SK-N-MC (cell line): ENCODE measurements around the gene RCAN2.

ENCODE experiments used
- EZH2 ChIP-seq: fragments of 200-600 bp; sonication (generic); IDR thresholded peaks from one replicate; pipeline ENCODE4 v1.6.1; 2017; ENCODE audit warnings: antibody characterized with exemption
- FOXP2 ChIP-seq: optimal IDR thresholded peaks from 2 replicates; pipeline ENCODE3; 2011; ENCODE audit warnings: mild to moderate bottlenecking, moderate library complexity; ENCODE audit not compliant: insufficient read depth; ENCODE audit errors: extremely low read length, control extremely low read depth

- TF ChIP-seq EZH2 (no peak), FOXP2 (no peak)
Observed at GRCh38 chr6:46538800-46539480, 47.7 kb upstream of the RCAN2 start.
